Measurements from ENCODE around the gene DOCK6. TPM values are rescaled to one million over a fixed set of nuclear protein-coding genes. Genes with fewer than 3 reads are reported as not detected.
A peak's percentile ranks its signal among the peaks of the same experiment; 100 is the strongest.

DOCK6 gene
- total RNA-seq, 2 experiments from 2014 or later, result 0.13 to 0.76 TPM

- Mint-ChIP-seq H3K27ac (no peak overlapping the region), H3K27me3 (ENCODE audit: low read depth) (peaks cover 50% of the 10 kb centered on the region), H3K4me3 (no peak overlapping the region), H3K4me1 (ENCODE audit: low read depth) (peaks cover 2% of the 10 kb centered on the region), H3K36me3 (ENCODE audit: low read depth) (peaks cover 3% of the 10 kb centered on the region), H3K9me3 (ENCODE audit: insufficient read depth) (peaks cover 6% of the 10 kb centered on the region)
- DNase-seq, result no peak
- POLR2A ChIA-PET, result no interaction called here
- CTCF ChIA-PET, result interaction anchor here (1.0 kb wide), 1 partner anchor 108 kb away, joined by 3 read pairs; no protein-coding TSS in a partner anchor
- ATAC-seq, result no peak
Observed at GRCh38 chr19:11273296-11273695, 11.0 kb upstream of the DOCK6 start.

DNA sequence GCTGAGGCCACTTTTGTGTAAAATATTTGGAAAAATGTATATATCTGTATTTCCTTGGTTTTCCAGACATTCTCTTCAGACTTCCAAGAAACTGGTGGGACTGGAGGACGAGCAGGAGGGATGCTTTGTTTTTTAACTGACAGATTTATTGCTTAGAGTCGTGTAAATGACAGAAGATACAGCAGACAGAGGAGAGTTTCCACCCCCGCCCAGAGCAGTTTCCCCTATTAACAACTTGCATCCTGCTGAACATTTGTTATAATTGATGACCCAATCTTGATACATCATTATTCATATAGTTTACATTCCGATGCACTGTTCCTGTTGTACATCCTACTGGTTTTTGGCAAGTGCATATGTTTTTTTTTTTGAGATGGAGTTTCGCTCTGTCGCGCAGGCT, 7.1 kb upstream of the DOCK6 start:
- DNase-seq (no peak), ATAC-seq (no peak)
- no peak overlapping the region for H3K27ac Mint-ChIP-seq
- no peaks in the 10 kb centered on the region for H3K9me3 Mint-ChIP-seq (ENCODE audit: insufficient read depth)
- peaks cover 50% of the 10 kb centered on the region for H3K27me3 Mint-ChIP-seq (ENCODE audit: low read depth)
- ChIA-PET POLR2A (no interaction called here), CTCF (no interaction called here)
- H3K4me1 Mint-ChIP-seq (ENCODE audit: low read depth), result no peaks in the 10 kb centered on the region
- H3K4me3 Mint-ChIP-seq, result no peak overlapping the region
- no peaks in the 10 kb centered on the region for H3K36me3 Mint-ChIP-seq (ENCODE audit: low read depth)

DNA sequence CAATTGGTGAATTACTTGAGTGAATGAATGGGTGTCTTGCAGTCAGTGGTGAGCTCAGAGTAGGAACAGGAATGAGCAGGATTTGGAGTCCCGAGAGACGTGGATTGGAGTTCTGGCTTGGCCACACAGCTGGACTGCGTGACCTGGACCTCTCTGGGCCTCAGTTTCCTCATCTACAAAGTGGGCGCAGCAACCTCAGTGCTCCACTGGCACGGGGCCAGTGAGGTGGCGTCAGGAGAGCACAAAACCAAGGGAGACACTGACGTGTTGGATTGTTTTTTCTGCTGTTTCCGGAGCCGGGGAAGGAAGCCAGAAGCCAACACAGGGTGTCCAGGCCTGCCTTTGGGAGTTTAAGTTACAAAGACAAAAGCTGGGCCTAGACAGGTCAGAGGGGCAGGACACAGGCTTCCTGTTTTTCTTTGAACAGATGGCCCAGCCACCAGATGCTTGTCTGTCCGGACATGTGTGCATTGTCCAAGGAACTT, 6.5 kb upstream of the DOCK6 start:
- peaks cover 47% of the 10 kb centered on the region for H3K27me3 Mint-ChIP-seq (ENCODE audit: low read depth)
- POLR2A ChIA-PET, result interaction anchor here (1.0 kb wide), 1 partner anchor 70 kb away, joined by 3 read pairs; no protein-coding TSS in a partner anchor
- H3K9me3 Mint-ChIP-seq (ENCODE audit: insufficient read depth), result no peaks in the 10 kb centered on the region
- H3K4me3 Mint-ChIP-seq, result no peak overlapping the region
- H3K4me1 Mint-ChIP-seq (ENCODE audit: low read depth), result no peaks in the 10 kb centered on the region
- no peak overlapping the region for H3K27ac Mint-ChIP-seq
- DNase-seq, result no peak
- no peaks in the 10 kb centered on the region for H3K36me3 Mint-ChIP-seq (ENCODE audit: low read depth)
- no peak for ATAC-seq
- CTCF ChIA-PET, result no interaction called here

DNA sequence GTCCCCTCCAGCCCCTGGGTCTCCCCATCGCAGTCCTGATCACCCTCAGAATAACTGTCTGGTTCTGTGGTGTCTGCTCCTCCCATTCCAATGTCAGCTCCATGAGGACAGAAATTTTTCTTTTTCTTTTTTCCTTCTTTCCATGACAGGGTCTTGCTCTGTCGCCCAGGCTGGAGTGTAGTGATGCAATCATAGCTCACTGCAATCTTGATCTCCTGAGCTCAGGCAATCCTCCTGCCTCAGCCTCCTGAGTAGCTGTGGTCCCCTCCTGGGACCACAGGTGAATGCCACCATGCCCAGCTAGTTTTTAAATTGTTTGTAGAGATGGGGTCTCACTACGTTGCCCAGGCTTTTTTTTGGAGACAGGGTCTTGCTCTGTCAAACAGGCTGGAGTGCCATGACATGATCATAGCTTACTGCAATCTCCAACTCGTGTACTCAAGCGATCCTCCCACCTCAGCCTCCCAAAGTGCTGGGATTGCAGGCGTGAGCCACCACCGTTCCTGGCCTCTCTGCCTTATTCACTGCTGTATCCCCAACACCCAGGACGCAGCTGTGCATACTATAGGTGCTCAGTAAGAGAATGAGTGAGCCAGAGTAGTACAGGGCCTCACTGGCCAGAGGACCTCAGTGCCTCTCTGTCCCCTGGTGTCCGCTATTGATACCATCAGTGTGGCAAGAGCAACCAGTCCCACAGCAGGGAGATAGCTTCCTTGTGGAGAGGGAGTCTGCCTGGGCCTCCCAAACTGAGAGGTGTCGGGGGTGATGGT, 5.2 kb upstream of the DOCK6 start:
- Mint-ChIP-seq H3K4me1 (ENCODE audit: low read depth) (peaks cover 6% of the 10 kb centered on the region), H3K27ac (no peak overlapping the region), H3K27me3 (ENCODE audit: low read depth) (peaks cover 50% of the 10 kb centered on the region), H3K36me3 (ENCODE audit: low read depth) (no peaks in the 10 kb centered on the region), H3K9me3 (ENCODE audit: insufficient read depth) (no peaks in the 10 kb centered on the region), H3K4me3 (no peak overlapping the region)
- no peak for ATAC-seq
- POLR2A ChIA-PET, result interaction anchor here (1.0 kb wide), 1 partner anchor 69 kb away, joined by 3 read pairs; no protein-coding TSS in a partner anchor
- CTCF ChIA-PET, result no interaction called here
- DNase-seq, result no peak

- Mint-ChIP-seq H3K9me3 (ENCODE audit: insufficient read depth) (no peaks in the 10 kb centered on the region), H3K4me1 (ENCODE audit: low read depth) (peaks cover 6% of the 10 kb centered on the region), H3K4me3 (no peak overlapping the region), H3K27me3 (ENCODE audit: low read depth) (peaks cover 57% of the 10 kb centered on the region), H3K27ac (no peak overlapping the region), H3K36me3 (ENCODE audit: low read depth) (no peaks in the 10 kb centered on the region)
- DNase-seq (no peak), ATAC-seq (no peak)
- ChIA-PET CTCF (no interaction called here), POLR2A (interaction anchor here (0.7 kb wide), 1 partner anchor 206 kb away, joined by 3 read pairs; no protein-coding TSS in a partner anchor)
Observed at GRCh38 chr19:11265785-11266236, 3.5 kb upstream of the DOCK6 start.

- DNase-seq (no peak), ATAC-seq (no peak)
- ChIA-PET POLR2A (interaction anchor here (0.7 kb wide), 1 partner anchor 206 kb away, joined by 3 read pairs; no protein-coding TSS in a partner anchor), CTCF (no interaction called here)
- no peak overlapping the region for H3K4me3 Mint-ChIP-seq
- H3K9me3 Mint-ChIP-seq (ENCODE audit: insufficient read depth), result no peaks in the 10 kb centered on the region
- no peak overlapping the region for H3K27ac Mint-ChIP-seq
- H3K27me3 Mint-ChIP-seq (ENCODE audit: low read depth), result peaks cover 58% of the 10 kb centered on the region
- H3K4me1 Mint-ChIP-seq (ENCODE audit: low read depth), result peaks cover 6% of the 10 kb centered on the region
- no peaks in the 10 kb centered on the region for H3K36me3 Mint-ChIP-seq (ENCODE audit: low read depth)
Observed at GRCh38 chr19:11265177-11265784, 3.0 kb upstream of the DOCK6 start.

GRCh38 chr19:11264452-11265176, 2.3 kb upstream of the DOCK6 start:
- ATAC-seq (no peak), DNase-seq (no peak)
- peaks cover 60% of the 10 kb centered on the region for H3K27me3 Mint-ChIP-seq (ENCODE audit: low read depth)
- POLR2A ChIA-PET, result interaction anchor here (0.7 kb wide), 1 partner anchor 205 kb away, joined by 3 read pairs; no protein-coding TSS in a partner anchor
- H3K9me3 Mint-ChIP-seq (ENCODE audit: insufficient read depth), result no peaks in the 10 kb centered on the region
- CTCF ChIA-PET, result no interaction called here
- H3K4me3 Mint-ChIP-seq, result no peak overlapping the region
- H3K4me1 Mint-ChIP-seq (ENCODE audit: low read depth), result peaks cover 6% of the 10 kb centered on the region
- no peaks in the 10 kb centered on the region for H3K36me3 Mint-ChIP-seq (ENCODE audit: low read depth)
- no peak overlapping the region for H3K27ac Mint-ChIP-seq

GRCh38 chr19:11263726-11264125, 1.4 kb upstream of the DOCK6 start:
- POLR2A ChIA-PET, result no interaction called here
- no peaks in the 10 kb centered on the region for H3K36me3 Mint-ChIP-seq (ENCODE audit: low read depth)
- peaks cover 55% of the 10 kb centered on the region for H3K27me3 Mint-ChIP-seq (ENCODE audit: low read depth)
- H3K4me3 Mint-ChIP-seq, result no peak overlapping the region
- ATAC-seq, result no peak
- H3K27ac Mint-ChIP-seq, result no peak overlapping the region
- H3K4me1 Mint-ChIP-seq (ENCODE audit: low read depth), result peaks cover 6% of the 10 kb centered on the region
- CTCF ChIA-PET, result no interaction called here
- H3K9me3 Mint-ChIP-seq (ENCODE audit: insufficient read depth), result no peaks in the 10 kb centered on the region
- no peak for DNase-seq

DNA sequence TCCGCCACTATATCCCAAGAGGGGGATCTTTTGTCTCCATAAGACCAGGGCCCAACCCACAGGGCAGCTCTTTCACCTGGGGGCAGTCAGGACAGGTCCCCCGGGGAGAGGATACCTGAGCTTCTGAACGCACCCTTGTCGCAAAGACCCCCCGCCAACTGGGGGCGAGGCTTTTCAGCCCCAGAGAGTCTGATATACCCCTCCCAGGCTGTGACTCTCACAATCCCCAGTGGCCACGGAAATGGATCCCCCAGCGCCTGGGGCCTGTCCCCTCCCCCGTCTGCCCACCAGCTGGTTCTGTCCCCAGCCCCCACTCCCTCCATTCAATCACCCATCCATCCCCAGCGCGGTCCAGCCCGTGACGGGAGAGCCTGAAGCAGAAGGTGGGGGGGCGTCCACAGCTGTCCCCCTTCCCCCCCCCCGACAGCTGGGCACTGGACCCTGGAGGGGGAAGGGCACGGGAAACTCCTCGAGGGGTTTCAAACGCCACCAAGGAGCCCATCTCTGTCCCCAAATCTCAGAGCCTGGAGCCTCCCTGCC, 823 bp downstream of the DOCK6 start:
- peaks cover 38% of the 10 kb centered on the region for H3K27me3 Mint-ChIP-seq (ENCODE audit: low read depth)
- POLR2A ChIA-PET, result no interaction called here
- peaks cover 6% of the 10 kb centered on the region for H3K4me1 Mint-ChIP-seq (ENCODE audit: low read depth)
- CTCF ChIA-PET, result no interaction called here
- H3K9me3 Mint-ChIP-seq (ENCODE audit: insufficient read depth), result no peaks in the 10 kb centered on the region
- ATAC-seq (no peak), DNase-seq (no peak)
- H3K27ac Mint-ChIP-seq, result no peak overlapping the region
- H3K4me3 Mint-ChIP-seq, result no peak overlapping the region
- H3K36me3 Mint-ChIP-seq (ENCODE audit: low read depth), result no peaks in the 10 kb centered on the region

- ChIA-PET CTCF (no interaction called here), POLR2A (no interaction called here)
- H3K9me3 Mint-ChIP-seq (ENCODE audit: insufficient read depth), result no peaks in the 10 kb centered on the region
- peak overlapping the region; percentile 2 for H3K4me3 Mint-ChIP-seq
- H3K27ac Mint-ChIP-seq, result no peak overlapping the region
- DNase-seq (no peak), ATAC-seq (no peak)
- peaks cover 34% of the 10 kb centered on the region for H3K27me3 Mint-ChIP-seq (ENCODE audit: low read depth)
- no peaks in the 10 kb centered on the region for H3K36me3 Mint-ChIP-seq (ENCODE audit: low read depth)
- peaks cover 6% of the 10 kb centered on the region for H3K4me1 Mint-ChIP-seq (ENCODE audit: low read depth)
Observed at GRCh38 chr19:11260996-11261395, 1.3 kb downstream of the DOCK6 start.

GRCh38 chr19:11257846-11258380, 4.4 kb downstream of the DOCK6 start:
- Mint-ChIP-seq H3K27me3 (ENCODE audit: low read depth) (peaks cover 17% of the 10 kb centered on the region), H3K9me3 (ENCODE audit: insufficient read depth) (no peaks in the 10 kb centered on the region), H3K36me3 (ENCODE audit: low read depth) (no peaks in the 10 kb centered on the region), H3K4me1 (ENCODE audit: low read depth) (peaks cover under 1% of the 10 kb centered on the region), H3K4me3 (no peak overlapping the region), H3K27ac (no peak overlapping the region)
- DNase-seq (no peak), ATAC-seq (no peak)
- CTCF ChIA-PET, result interaction anchor here (0.8 kb wide), 1 partner anchor 64 kb away, joined by 3 read pairs; no protein-coding TSS in a partner anchor
- POLR2A ChIA-PET, result no interaction called here
